Fibroblast of villous mesenchyme (primary cell): Measurements from ENCODE around the gene ITGBL1. TPM values are rescaled to one million over a fixed set of nuclear protein-coding genes. Genes with fewer than 3 reads are reported as not detected.
A peak's percentile ranks its signal among the peaks of the same experiment; 100 is the strongest.

Experiments
- DNase-seq: peaks from one replicate; pipeline ENCODE4 v3.0.0-alpha.2; 2010; ENCODE audit warnings: low read depth
- H3K4me3 ChIP-seq: 2 replicates; pipeline ENCODE4 v1.5.1; 2011; ENCODE audit warnings: low read depth, mild to moderate bottlenecking, low read length
- total RNA-seq: library from RNA; depleted of rRNA; stranded (reverse); fragments of >200 nt; gene quantifications from 2 replicates; pipeline ENCODE4 v1.2.3, GENCODE V29; 2012
- TF ChIP-seq, protein P1 (sequence below): IDR thresholded peaks from 2 replicates; pipeline ENCODE4 v1.5.1; 2012; ENCODE audit warnings: low read depth, mild to moderate bottlenecking, low read length; ENCODE audit not compliant: insufficient read depth

The ITGBL1 gene
- total RNA-seq, 1 donor = 21.2 TPM

- TF ChIP-seq, protein P1, sequence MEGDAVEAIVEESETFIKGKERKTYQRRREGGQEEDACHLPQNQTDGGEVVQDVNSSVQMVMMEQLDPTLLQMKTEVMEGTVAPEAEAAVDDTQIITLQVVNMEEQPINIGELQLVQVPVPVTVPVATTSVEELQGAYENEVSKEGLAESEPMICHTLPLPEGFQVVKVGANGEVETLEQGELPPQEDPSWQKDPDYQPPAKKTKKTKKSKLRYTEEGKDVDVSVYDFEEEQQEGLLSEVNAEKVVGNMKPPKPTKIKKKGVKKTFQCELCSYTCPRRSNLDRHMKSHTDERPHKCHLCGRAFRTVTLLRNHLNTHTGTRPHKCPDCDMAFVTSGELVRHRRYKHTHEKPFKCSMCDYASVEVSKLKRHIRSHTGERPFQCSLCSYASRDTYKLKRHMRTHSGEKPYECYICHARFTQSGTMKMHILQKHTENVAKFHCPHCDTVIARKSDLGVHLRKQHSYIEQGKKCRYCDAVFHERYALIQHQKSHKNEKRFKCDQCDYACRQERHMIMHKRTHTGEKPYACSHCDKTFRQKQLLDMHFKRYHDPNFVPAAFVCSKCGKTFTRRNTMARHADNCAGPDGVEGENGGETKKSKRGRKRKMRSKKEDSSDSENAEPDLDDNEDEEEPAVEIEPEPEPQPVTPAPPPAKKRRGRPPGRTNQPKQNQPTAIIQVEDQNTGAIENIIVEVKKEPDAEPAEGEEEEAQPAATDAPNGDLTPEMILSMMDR = no peak
- DNase-seq = peak; percentile 96
These were observed 254.2 kb downstream of the ITGBL1 start for GRCh38 chr13:101706651-101707050.

GRCh38 chr13:101707659-101708058 is 255.2 kb downstream of the ITGBL1 start:
- DNase-seq = no peak
- TF ChIP-seq, protein P1 = no peak
- H3K4me3 ChIP-seq = no peak overlapping the region

More at GRCh38 chr13:101706651-101707050, 254.2 kb downstream of the ITGBL1 start:
- no peak overlapping the region for H3K4me3 ChIP-seq

GRCh38 chr13:101708115-101708514 is 255.6 kb downstream of the ITGBL1 start:
- TF ChIP-seq, protein P1 = no peak
- no peak overlapping the region for H3K4me3 ChIP-seq
- no peak for DNase-seq

DNA sequence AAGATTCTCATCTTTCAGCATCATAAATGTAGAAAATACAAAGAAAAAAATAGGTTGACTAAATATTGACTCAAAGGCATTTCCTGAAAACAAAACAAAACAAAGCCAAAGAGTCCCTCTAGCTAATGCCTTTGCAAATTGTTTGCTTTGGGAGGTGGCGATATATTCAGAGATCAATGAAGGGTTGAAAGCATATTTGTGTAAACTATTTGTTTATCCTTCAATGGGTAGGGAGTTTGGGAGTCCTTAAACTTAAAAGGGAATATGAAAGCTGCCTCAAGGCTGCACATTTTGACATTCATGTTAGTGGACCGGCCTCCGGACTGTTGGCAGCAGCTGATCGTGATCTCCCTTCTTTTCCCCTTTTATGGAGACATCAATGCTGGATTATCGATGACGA is 257.5 kb downstream of the ITGBL1 start:
- DNase-seq = peak; percentile 39
- TF ChIP-seq, protein P1 = no peak
- no peak overlapping the region for H3K4me3 ChIP-seq

GRCh38 chr13:101711307-101712025 is 259.0 kb downstream of the ITGBL1 start:
- H3K4me3 ChIP-seq = no peak overlapping the region
- TF ChIP-seq, protein P1 = no peak
- DNase-seq = no peak

GRCh38 chr13:101712026-101712348 is 259.5 kb downstream of the ITGBL1 start:
- DNase-seq = no peak
- TF ChIP-seq, protein P1 = no peak
- H3K4me3 ChIP-seq = no peak overlapping the region

DNA sequence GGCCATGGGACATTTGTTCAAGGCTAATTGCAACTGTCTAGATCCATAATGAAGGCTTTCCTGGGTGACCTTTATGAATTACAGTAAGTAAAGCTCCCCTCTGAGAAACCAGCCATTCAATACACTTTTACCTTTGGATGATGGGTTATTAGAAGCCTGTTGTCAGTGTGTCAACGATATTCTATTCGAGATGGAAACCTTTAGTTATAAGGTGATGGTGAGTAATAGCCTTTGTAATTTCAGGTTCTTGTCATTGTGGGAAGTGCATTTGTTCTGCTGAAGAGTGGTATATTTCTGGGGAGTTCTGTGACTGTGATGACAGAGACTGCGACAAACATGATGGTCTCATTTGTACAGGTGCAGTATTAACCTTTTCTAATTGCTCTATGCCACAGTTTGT is 261.7 kb downstream of the ITGBL1 start:
- no peak for DNase-seq
- TF ChIP-seq, protein P1 = no peak
- H3K4me3 ChIP-seq = no peak overlapping the region
